ENCODE results near the gene EGFR.
A peak's percentile ranks its signal among the peaks of the same experiment; 100 is the strongest.

The EGFR gene

DNA sequence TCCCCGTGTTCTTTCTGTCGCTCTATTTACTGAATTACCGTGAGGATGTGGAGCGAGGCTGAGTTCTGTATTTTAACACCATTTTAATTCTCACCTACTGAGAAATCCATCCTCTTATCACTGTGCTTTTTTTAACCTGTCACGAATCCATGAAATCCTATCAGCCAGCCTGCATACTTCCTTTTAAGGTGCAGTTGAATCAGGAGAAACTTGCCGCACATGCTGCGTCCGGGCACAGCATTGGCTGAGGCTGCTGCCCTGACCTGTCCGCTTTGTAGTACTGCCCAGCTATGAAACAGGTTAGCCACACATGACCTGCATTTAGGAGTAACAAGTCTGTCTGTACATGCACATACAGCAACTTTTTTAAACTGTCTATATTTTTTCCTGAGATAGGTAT lies 82.5 kb downstream of the EGFR start:
- TF ChIP-seq, protein P1, sequence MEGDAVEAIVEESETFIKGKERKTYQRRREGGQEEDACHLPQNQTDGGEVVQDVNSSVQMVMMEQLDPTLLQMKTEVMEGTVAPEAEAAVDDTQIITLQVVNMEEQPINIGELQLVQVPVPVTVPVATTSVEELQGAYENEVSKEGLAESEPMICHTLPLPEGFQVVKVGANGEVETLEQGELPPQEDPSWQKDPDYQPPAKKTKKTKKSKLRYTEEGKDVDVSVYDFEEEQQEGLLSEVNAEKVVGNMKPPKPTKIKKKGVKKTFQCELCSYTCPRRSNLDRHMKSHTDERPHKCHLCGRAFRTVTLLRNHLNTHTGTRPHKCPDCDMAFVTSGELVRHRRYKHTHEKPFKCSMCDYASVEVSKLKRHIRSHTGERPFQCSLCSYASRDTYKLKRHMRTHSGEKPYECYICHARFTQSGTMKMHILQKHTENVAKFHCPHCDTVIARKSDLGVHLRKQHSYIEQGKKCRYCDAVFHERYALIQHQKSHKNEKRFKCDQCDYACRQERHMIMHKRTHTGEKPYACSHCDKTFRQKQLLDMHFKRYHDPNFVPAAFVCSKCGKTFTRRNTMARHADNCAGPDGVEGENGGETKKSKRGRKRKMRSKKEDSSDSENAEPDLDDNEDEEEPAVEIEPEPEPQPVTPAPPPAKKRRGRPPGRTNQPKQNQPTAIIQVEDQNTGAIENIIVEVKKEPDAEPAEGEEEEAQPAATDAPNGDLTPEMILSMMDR (conservative IDR thresholded peaks at IDR 0.05; ENCODE audit: control insufficient read depth, insufficient read depth, low read depth, low read length) = no peak
- DNase-seq (ENCODE audit: low read depth) = no peak

DNA sequence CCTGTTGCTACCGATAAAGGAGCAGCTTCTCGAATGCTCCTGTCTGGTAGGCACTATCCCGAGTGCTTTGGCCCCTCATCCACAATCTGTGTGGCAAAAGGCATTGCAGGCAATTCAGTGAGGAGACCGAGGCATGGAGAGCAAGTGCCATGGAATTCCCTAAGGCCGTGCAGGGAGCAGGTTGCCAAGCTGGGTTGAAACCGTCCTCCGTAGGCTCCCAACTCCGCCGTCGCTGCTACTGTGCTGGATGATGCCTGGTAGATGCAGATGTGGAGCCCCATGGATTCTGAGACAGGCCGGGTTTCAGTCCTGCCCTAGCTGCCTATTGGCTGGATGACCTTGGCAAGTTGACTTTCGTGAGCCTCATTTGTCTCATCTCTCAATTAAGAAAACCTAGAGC lies 85.3 kb downstream of the EGFR start:
- TF ChIP-seq, protein P1 (conservative IDR thresholded peaks at IDR 0.05; ENCODE audit: control insufficient read depth, insufficient read depth, low read depth, low read length) = no peak
- no peak overlapping the region for H3K4me3 ChIP-seq (ENCODE audit: control insufficient read depth, low read depth, low read length)
- no peak for DNase-seq (ENCODE audit: low read depth)

More for the DNA sequence above, 82.5 kb downstream of the EGFR start:
- no peak overlapping the region for H3K4me3 ChIP-seq (ENCODE audit: control insufficient read depth, low read depth, low read length)

DNA sequence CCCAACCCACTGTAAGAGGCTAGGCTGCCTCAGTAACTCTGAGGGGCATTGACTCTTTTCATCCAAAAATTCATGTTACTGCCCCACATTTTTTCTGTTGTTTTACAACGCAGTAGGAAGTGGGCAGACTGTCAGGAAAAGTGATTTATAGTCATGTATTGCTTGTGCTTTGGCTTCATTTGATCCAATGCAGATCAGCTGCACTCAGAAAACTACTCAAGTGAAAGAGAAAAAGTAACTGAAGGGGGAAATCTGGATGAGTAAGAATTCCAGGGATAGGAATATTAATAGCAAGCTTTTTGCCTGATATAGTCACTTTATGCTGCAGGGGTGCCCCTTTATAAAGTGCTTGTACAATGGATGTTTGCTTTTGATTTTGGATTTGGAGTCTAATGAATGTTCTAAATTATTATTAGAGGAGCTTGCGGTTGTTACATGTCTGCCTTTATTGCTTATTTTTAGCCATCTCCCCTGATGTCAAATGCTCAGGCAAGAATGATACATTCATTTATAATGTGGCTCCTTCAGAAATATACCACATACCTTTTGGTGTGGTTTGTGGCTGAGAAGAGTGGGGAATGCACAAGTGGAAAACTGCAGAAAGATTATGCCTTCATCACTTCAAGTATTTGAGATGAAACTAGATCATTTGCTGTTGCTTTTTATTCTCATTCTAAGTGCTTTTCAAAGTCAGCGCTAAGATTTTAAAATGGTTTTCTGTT lies 86.1 kb downstream of the EGFR start:
- DNase-seq (ENCODE audit: low read depth) = peak; percentile 69
- TF ChIP-seq, protein P1 (conservative IDR thresholded peaks at IDR 0.05; ENCODE audit: control insufficient read depth, insufficient read depth, low read depth, low read length) = no peak
- H3K4me3 ChIP-seq (ENCODE audit: control insufficient read depth, low read depth, low read length) = no peak overlapping the region

DNA sequence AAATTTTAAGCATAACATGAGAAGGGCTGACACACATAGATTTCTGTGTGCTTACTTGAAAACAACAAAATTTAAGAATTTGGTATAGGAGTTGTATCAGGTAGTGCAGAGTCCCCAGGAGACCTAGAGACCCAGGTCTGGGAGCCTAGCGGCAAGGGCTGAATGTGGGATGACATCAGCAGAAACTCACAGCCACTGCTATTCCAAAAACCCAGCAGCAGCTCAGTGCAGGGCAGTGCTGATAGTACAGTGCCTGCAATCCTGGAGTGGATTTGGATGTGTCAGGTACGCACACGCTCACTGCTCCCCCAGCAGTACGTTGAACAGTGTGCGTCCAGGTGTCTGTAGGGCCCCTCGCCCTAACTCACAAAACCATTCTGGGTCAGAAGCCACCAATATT lies 87.1 kb downstream of the EGFR start:
- no peak for DNase-seq (ENCODE audit: low read depth)
- TF ChIP-seq, protein P1 (conservative IDR thresholded peaks at IDR 0.05; ENCODE audit: control insufficient read depth, insufficient read depth, low read depth, low read length) = no peak
- H3K4me3 ChIP-seq (ENCODE audit: control insufficient read depth, low read depth, low read length) = no peak overlapping the region

DNA sequence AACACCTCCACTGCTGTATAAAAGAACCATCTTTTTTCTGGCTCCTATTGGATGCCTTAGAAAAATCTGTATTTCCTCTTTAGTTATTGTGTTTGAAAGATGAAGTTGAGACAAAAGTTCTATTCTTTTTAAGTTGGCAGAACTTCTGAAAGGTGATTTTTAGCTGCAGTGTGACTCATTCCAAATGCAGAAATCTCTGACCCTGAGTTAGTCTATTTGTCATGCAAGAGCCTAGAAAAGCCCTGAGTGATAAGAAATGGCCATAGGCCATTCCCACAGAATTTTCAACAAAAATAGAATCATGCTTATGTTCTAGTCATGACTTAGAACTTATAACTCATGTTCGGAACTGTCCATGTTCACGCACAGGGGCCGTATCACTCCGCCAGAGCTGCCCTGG lies 89.1 kb downstream of the EGFR start:
- TF ChIP-seq, protein P1 (conservative IDR thresholded peaks at IDR 0.05; ENCODE audit: control insufficient read depth, insufficient read depth, low read depth, low read length) = no peak
- no peak overlapping the region for H3K4me3 ChIP-seq (ENCODE audit: control insufficient read depth, low read depth, low read length)
- peak; percentile 55 for DNase-seq (ENCODE audit: low read depth)

DNA sequence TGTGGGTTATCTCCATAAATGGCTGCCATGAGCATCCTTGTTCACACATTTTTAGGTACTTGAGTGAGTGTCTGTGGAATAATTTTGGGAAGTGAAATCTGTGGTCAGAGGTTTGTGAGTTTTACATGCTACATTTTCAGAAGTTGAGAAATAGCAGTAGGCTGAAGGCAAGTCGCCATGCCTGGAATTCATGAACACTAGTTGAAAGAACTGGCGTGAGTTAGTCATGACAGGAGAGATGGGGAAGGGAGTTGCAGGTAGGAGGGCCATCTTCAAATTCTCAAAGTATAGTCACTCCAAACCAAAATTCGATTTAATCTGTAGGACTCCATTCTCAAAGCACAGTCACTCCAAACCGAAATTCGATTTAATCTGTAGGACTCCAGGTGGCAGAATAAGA lies 89.6 kb downstream of the EGFR start:
- TF ChIP-seq, protein P1 (conservative IDR thresholded peaks at IDR 0.05; ENCODE audit: control insufficient read depth, insufficient read depth, low read depth, low read length) = no peak
- H3K4me3 ChIP-seq (ENCODE audit: control insufficient read depth, low read depth, low read length) = no peak overlapping the region
- no peak for DNase-seq (ENCODE audit: low read depth)

All from fibroblast of mammary gland (primary cell).